Measurements from ENCODE around the gene NCDN.

Gene NCDN

GRCh38 chr1:35615440-35615839, 57.8 kb downstream of the NCDN start:
- H3K4me3 ChIP-seq (ENCODE audit: low read depth, low read length) = no peak overlapping the region
- TF ChIP-seq CTCF (IDR thresholded peaks at IDR 0.05; ENCODE audit: control insufficient read depth, extremely low read depth, insufficient read depth) = no peak
- no peak for DNase-seq (ENCODE audit: low read depth)

All from LNCaP clone FGC (cell line).